Measurements from ENCODE around the gene TYROBP.

Gene TYROBP

DNA sequence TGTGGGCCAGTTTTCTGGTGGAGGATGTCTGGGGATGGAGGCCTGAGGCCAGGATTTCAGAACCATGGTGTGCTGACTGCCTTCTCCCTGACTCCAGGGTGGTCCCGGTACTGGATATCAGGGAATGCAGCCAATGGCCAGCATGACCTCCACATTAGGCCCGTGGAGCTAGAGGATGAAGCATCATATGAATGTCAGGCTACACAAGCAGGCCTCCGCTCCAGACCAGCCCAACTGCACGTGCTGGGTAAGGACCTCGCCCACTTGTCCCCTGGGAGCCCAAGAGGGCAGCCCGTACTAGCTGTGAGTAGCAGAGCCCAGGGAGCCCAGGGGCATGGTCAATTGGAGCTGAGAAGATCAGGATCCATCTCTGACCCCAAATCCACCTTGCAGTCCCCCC is 49.8 kb downstream of the TYROBP start:
- DNase-seq, result peak in 1 of 10 donors; percentile 41
- intact Hi-C loops (cut with DNase I), result no loop called here

GRCh38 chr19:35856546-35857149 is 51.4 kb downstream of the TYROBP start, which contains the start of gene KIRREL2:
Gene KIRREL2 (plus strand): TSS chr19:35856911. CDS start chr19:35857120, 209 bp downstream.
- intact Hi-C loops (cut with DNase I), result no loop called here
- peak in 1 of 10 donors; percentile 75 for DNase-seq
